ENCODE measurements around the gene MYCBPAP.

The MYCBPAP gene

DNA sequence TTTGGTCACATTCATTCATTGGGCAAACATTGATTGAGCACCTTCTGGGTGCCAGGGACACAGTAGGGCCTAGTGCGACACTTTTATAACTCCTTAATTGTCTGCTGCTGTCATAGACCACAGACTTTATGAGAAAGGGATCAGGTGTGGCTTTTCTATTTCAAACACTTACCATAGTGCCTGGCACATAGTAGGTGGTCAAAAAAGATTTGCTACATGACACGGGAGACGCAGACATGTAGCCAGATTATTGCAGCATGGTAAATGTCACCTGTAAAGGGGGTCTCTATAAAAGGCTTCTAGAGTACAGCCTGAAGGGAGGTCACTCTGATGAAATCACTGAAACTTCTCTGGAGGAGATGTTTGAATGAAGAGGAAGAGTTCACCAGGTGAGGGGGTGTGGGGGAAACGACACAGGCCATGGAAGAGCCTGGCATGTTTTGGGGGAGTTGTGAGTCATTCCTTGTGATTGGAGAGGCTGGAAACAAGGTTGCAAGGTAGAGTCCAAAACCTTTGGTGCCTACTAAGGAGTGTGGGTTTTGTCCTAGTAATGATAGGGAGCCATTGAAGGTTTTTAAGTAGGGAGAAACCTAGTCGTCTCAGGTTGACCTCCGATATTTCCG lies 28.0 kb upstream of the MYCBPAP start:
- H3K36me3 ChIP-seq (ENCODE audit: insufficient read depth, low read length): no peaks in the 10 kb centered on the region
- no peak overlapping the region for H2AFZ ChIP-seq (ENCODE audit: low read length, unreplicated experiment)
- H3K79me2 ChIP-seq (ENCODE audit: control insufficient read depth, insufficient read depth, low read length, unreplicated experiment): no peaks in the 10 kb centered on the region
- no peaks in the 10 kb centered on the region for H3K27me3 ChIP-seq (ENCODE audit: insufficient read depth, low read length)
- no peaks in the 10 kb centered on the region for H3K4me1 ChIP-seq (ENCODE audit: control insufficient read depth, insufficient read depth, low read length, unreplicated experiment)
- no peak overlapping the region for H3K27ac ChIP-seq (ENCODE audit: low read depth, low read length)
- no peak overlapping the region; the same call in 1 of the 2 replicates for H3K4me3 ChIP-seq (ENCODE audit: low read depth, low read length)

DNA sequence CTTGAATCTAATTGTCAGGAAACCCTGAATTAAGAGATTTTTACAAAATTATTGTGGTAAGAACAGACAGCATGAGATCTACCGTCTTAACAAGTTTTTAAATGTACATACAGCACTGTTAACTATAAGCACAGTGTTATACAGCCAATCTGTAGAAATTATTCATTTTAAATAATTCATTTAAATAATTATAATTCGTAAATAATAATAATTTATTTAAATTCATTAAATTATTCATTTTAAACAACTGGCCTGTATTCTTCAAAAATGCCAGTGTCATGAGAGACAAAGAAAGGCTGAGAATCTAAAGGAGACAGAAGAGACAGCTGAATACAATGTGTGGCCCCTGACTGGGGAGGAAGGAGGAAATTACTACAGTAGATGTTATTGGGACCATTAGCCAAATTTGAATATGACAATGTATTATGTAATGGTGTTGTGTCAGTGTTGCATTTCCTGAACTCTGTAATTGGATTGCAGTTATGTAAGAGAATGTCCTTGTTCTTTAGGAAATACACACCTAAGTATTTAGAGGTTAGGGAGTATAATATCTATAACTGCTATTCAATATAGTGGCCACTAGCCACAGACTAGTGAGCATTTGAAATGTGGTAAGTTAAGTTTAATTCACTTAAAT lies 27.3 kb upstream of the MYCBPAP start:
- Histone ChIP-seq H3K36me3 (ENCODE audit: insufficient read depth, low read length) (no peaks in the 10 kb centered on the region), H3K27ac (ENCODE audit: low read depth, low read length) (no peak overlapping the region), H2AFZ (ENCODE audit: low read length, unreplicated experiment) (no peak overlapping the region), H3K79me2 (ENCODE audit: control insufficient read depth, insufficient read depth, low read length, unreplicated experiment) (no peaks in the 10 kb centered on the region), H3K4me1 (ENCODE audit: control insufficient read depth, insufficient read depth, low read length, unreplicated experiment) (no peaks in the 10 kb centered on the region), H3K4me3 (ENCODE audit: low read depth, low read length) (no peak overlapping the region), H3K27me3 (ENCODE audit: insufficient read depth, low read length) (no peaks in the 10 kb centered on the region)

DNA sequence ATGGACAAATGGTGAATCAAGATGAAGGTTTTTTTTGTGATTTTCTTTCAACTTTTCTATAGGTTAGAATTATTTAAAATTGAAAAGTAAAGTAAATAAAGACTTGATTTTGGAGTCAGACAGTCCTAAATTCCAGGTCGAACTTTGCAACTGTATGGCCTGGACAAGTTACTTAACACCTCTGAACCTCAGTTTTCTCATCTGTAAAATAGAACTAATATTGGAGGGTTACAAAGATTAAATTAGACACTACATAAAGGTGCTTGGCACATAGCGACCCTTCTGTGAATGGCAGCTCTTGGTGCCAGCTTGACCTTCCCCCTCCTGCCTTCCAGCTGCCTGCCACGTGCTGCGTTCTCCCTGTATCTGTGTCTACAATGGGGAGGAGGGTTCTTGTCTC lies 26.6 kb upstream of the MYCBPAP start:
- no peak overlapping the region for H3K27ac ChIP-seq (ENCODE audit: low read depth, low read length)
- H3K36me3 ChIP-seq (ENCODE audit: insufficient read depth, low read length): no peaks in the 10 kb centered on the region
- no peaks in the 10 kb centered on the region for H3K27me3 ChIP-seq (ENCODE audit: insufficient read depth, low read length)
- no peaks in the 10 kb centered on the region for H3K4me1 ChIP-seq (ENCODE audit: control insufficient read depth, insufficient read depth, low read length, unreplicated experiment)
- H2AFZ ChIP-seq (ENCODE audit: low read length, unreplicated experiment): no peak overlapping the region
- no peaks in the 10 kb centered on the region for H3K79me2 ChIP-seq (ENCODE audit: control insufficient read depth, insufficient read depth, low read length, unreplicated experiment)
- no peak overlapping the region for H3K4me3 ChIP-seq (ENCODE audit: low read depth, low read length)

DNA sequence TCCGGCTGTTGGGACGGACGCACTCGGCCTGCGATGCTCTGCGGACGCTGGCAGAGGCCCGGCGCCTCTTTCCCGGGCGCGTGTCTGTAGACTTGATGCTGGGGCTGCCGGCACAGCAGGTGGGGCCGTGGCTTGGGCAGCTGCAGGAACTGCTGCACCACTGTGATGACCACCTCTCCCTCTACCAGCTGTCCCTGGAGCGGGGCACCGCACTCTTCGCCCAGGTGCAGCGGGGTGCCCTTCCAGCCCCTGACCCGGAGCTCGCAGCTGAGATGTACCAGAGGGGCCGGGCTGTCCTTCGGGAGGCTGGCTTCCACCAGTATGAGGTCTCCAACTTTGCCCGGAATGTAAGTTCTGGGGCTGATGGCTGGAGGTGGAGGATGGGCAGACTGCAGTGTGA lies 26.1 kb upstream of the MYCBPAP start:
- Histone ChIP-seq H3K27me3 (ENCODE audit: insufficient read depth, low read length) (no peaks in the 10 kb centered on the region), H3K79me2 (ENCODE audit: control insufficient read depth, insufficient read depth, low read length, unreplicated experiment) (no peaks in the 10 kb centered on the region), H3K27ac (ENCODE audit: low read depth, low read length) (no peak overlapping the region), H3K4me3 (ENCODE audit: low read depth, low read length) (no peak overlapping the region), H2AFZ (ENCODE audit: low read length, unreplicated experiment) (no peak overlapping the region), H3K36me3 (ENCODE audit: insufficient read depth, low read length) (no peaks in the 10 kb centered on the region), H3K4me1 (ENCODE audit: control insufficient read depth, insufficient read depth, low read length, unreplicated experiment) (no peaks in the 10 kb centered on the region)

DNA sequence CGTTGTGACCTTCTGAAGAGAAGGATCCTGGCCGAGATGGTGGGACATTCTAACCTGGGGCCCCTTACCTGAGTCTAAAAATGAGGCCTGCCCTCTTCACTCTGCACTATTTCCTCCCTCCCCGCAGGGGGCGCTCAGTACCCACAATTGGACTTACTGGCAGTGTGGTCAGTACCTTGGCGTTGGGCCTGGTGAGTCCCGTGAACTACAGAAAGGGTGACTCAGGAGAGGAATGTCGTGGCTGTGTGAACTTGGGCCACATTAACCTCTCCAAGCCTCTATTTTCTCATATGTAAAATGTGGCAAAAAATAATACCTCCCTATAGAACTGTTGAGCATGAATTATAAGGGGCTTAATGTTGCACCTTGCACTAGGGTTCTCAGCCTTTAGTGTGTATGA lies 25.7 kb upstream of the MYCBPAP start:
- no peak overlapping the region for H3K4me3 ChIP-seq (ENCODE audit: low read depth, low read length)
- no peak overlapping the region for H2AFZ ChIP-seq (ENCODE audit: low read length, unreplicated experiment)
- H3K36me3 ChIP-seq (ENCODE audit: insufficient read depth, low read length): no peaks in the 10 kb centered on the region
- H3K27ac ChIP-seq (ENCODE audit: low read depth, low read length): peak overlapping the region; percentile 68
- H3K27me3 ChIP-seq (ENCODE audit: insufficient read depth, low read length): no peaks in the 10 kb centered on the region
- H3K79me2 ChIP-seq (ENCODE audit: control insufficient read depth, insufficient read depth, low read length, unreplicated experiment): no peaks in the 10 kb centered on the region
- peaks cover under 1% of the 10 kb centered on the region for H3K4me1 ChIP-seq (ENCODE audit: control insufficient read depth, insufficient read depth, low read length, unreplicated experiment)

DNA sequence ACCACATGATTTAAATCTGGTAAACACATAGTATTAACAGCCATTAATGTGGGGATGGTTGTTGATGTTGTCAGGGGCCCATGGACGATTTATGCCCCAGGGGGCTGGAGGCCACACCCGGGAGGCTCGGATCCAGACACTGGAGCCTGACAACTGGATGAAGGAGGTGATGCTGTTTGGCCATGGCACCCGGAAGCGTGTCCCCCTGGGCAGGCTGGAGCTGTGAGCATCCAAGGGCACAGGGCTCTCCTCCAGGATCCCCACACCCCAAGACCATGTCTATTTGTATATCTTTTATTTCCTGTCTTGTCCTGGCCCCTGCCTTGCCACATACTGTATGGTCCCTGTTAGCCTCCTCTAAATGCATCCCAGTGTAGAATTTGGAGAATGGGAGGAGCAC lies 25.0 kb upstream of the MYCBPAP start:
- Histone ChIP-seq H3K79me2 (ENCODE audit: control insufficient read depth, insufficient read depth, low read length, unreplicated experiment) (no peaks in the 10 kb centered on the region), H2AFZ (ENCODE audit: low read length, unreplicated experiment) (no peak overlapping the region), H3K27me3 (ENCODE audit: insufficient read depth, low read length) (no peaks in the 10 kb centered on the region), H3K27ac (ENCODE audit: low read depth, low read length) (no peak overlapping the region), H3K4me1 (ENCODE audit: control insufficient read depth, insufficient read depth, low read length, unreplicated experiment) (peaks cover 8% of the 10 kb centered on the region), H3K36me3 (ENCODE audit: insufficient read depth, low read length) (no peaks in the 10 kb centered on the region), H3K4me3 (ENCODE audit: low read depth, low read length) (no peak overlapping the region)

DNA sequence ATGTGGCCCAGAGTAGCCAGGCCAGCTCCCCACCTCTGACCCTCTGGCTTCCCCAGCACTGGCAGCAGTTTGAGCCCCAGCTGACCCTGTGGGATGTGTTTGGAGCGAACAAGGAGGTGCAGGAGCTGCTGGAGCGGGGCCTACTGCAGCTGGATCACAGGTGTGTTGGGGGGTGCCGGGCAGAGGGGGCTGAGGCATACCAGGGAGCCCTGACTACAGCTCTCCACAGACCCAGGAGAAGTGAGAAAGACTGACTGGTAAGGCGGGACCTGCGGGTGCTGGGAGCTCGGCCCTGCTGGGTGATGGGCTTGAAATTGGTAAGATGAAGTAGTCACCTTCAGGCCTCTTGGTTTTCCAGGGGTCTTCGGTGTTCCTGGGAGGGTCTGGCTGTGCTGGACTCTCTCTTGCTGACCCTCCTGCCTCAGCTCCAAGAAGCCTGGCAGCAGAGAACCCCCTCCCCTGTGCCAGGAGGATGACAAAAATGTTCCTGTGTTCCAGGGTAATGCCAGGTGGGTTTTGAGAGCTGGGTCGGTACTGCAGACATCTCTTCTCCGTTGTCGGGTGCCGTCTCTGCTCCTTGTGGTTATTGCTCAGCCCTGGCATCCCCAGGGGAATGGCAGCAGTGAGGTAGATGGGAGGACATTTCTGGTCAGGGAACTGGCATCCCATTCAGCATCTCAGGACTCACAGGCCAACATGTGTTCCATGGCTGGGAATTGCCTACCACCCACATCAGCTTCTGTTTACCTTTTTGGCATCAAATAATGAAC lies 23.7 kb upstream of the MYCBPAP start:
- Histone ChIP-seq H3K36me3 (ENCODE audit: insufficient read depth, low read length) (no peaks in the 10 kb centered on the region), H3K4me3 (ENCODE audit: low read depth, low read length) (no peak overlapping the region), H3K27me3 (ENCODE audit: insufficient read depth, low read length) (no peaks in the 10 kb centered on the region), H2AFZ (ENCODE audit: low read length, unreplicated experiment) (no peak overlapping the region), H3K27ac (ENCODE audit: low read depth, low read length) (no peak overlapping the region), H3K4me1 (ENCODE audit: control insufficient read depth, insufficient read depth, low read length, unreplicated experiment) (peaks cover 10% of the 10 kb centered on the region), H3K79me2 (ENCODE audit: control insufficient read depth, insufficient read depth, low read length, unreplicated experiment) (no peaks in the 10 kb centered on the region)

DNA sequence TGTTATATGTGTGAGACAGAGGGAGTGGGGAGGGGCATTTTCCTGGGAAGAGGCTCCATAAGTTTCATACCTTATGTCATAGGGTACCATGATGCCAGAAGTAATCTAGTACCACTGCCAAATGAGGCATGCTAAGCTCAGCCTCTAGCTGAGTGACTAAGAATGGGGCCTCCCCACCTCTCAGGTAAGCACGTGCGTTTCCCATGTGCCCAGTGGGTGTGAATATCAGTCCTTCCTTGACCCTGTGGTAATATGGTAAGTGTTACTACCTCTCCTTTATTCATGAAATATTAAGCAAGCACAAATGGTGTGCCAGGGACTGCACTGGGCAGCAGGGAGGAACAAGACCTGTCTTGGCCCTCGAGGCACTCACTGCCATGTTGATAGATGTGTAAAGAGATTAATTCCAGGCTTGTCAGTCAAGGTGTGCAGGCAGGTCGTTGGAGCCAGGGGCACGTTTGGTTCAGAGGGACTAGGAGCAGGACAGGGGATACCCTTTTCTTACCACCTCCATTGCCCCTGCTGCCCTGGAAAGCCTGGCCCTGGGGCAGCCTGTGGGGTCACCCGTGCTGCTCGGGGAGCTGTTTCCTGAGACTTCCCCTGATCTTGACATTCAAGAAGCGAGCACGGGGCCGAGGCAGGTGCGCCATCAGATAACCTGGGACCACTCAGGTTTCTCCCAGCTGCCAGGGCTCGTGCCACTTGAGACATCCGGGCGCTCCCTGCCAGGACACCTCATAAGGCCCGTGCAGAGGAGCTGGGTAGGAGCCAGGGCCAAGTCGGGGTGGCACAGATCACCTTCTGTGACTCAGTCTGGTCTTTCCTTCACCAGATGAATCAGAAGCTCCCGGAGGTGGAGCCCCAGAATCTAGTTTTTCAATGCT lies 20.8 kb upstream of the MYCBPAP start:
- H2AFZ ChIP-seq (ENCODE audit: low read length, unreplicated experiment): no peak overlapping the region
- H3K4me1 ChIP-seq (ENCODE audit: control insufficient read depth, insufficient read depth, low read length, unreplicated experiment): peaks cover 10% of the 10 kb centered on the region
- no peaks in the 10 kb centered on the region for H3K27me3 ChIP-seq (ENCODE audit: insufficient read depth, low read length)
- H3K27ac ChIP-seq (ENCODE audit: low read depth, low read length): no peak overlapping the region
- H3K79me2 ChIP-seq (ENCODE audit: control insufficient read depth, insufficient read depth, low read length, unreplicated experiment): no peaks in the 10 kb centered on the region
- H3K36me3 ChIP-seq (ENCODE audit: insufficient read depth, low read length): no peaks in the 10 kb centered on the region
- no peak overlapping the region for H3K4me3 ChIP-seq (ENCODE audit: low read depth, low read length)

DNA sequence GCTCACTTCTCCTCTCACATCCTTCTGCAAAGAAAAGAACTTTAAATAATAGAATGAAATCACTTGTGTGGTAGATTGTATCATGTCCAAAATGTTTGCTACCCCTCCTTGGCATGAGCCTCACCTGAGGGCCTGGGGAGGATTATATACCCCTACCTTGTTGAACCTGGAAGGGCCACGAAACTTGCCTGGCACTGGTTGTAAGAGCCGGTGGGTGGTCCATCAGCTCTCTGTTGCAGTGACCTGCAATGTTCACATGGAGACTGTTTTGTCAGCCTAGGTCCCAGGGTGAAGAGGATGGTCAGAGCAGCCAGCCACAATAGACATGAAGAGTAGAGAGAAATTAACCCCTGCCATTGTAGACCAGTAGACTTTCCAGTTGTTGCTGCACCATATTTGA lies 19.4 kb upstream of the MYCBPAP start:
- Histone ChIP-seq H3K27ac (ENCODE audit: low read depth, low read length) (no peak overlapping the region), H3K36me3 (ENCODE audit: insufficient read depth, low read length) (no peaks in the 10 kb centered on the region), H3K4me1 (ENCODE audit: control insufficient read depth, insufficient read depth, low read length, unreplicated experiment) (peaks cover 10% of the 10 kb centered on the region), H3K79me2 (ENCODE audit: control insufficient read depth, insufficient read depth, low read length, unreplicated experiment) (no peaks in the 10 kb centered on the region), H3K27me3 (ENCODE audit: insufficient read depth, low read length) (no peaks in the 10 kb centered on the region), H3K4me3 (ENCODE audit: low read depth, low read length) (no peak overlapping the region), H2AFZ (ENCODE audit: low read length, unreplicated experiment) (no peak overlapping the region)

DNA sequence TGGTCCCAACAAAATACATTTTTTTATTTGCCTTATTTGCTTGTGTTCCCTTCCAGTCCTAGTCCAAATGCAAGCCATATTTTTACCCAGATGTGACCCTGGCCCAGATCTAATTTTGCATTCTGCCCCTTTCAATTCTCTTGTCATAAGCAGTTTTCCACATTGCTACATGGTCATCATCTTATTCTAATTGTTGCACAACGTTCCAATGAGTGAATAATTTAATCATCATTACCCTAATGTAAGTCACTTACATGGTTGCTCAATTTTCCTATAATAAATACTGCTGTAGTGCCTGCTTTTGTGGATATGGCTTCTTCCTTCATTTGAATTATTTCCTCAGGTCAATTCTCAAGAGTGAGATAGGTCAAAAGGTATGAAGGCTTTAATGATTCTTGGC lies 16.7 kb upstream of the MYCBPAP start:
- H2AFZ ChIP-seq (ENCODE audit: low read length, unreplicated experiment): no peak overlapping the region
- H3K4me3 ChIP-seq (ENCODE audit: low read depth, low read length): no peak overlapping the region
- no peaks in the 10 kb centered on the region for H3K27me3 ChIP-seq (ENCODE audit: insufficient read depth, low read length)
- H3K36me3 ChIP-seq (ENCODE audit: insufficient read depth, low read length): no peaks in the 10 kb centered on the region
- no peaks in the 10 kb centered on the region for H3K79me2 ChIP-seq (ENCODE audit: control insufficient read depth, insufficient read depth, low read length, unreplicated experiment)
- peaks cover 12% of the 10 kb centered on the region for H3K4me1 ChIP-seq (ENCODE audit: control insufficient read depth, insufficient read depth, low read length, unreplicated experiment)
- H3K27ac ChIP-seq (ENCODE audit: low read depth, low read length): no peak overlapping the region
